HEK293T (cell line): ENCODE measurements around the gene PEX14.
A peak's percentile ranks its signal among the peaks of the same experiment; 100 is the strongest.

Experiments
- CTCF ChIA-PET: fragments of 350-600 bp; formaldehyde crosslinking; extraction: SDS; loops from one replicate; lab custom pipeline; 2021; ENCODE audit warnings: antibody characterized with exemption, inconsistent platforms; lab: Yijun Ruan, JAX
- POLR2A ChIA-PET: fragments of 350-600 bp; formaldehyde crosslinking; extraction: SDS; loops from one replicate; lab custom pipeline; 2020; ENCODE audit warnings: antibody characterized with exemption, inconsistent platforms; lab: Yijun Ruan, JAX
- DNase-seq: peaks from one replicate; pipeline ENCODE4 v3.0.0; 2012; ENCODE audit warnings: mixed read lengths; ENCODE audit errors: extremely low spot score
- ARNT ChIP-seq: fragments of 450-650 bp; IDR thresholded peaks from 2 replicates; pipeline ENCODE4 v1.6.1; 2017; ENCODE audit warnings: mild to moderate bottlenecking
- BHLHE40 ChIP-seq: fragments of 450-650 bp; IDR thresholded peaks from 2 replicates; pipeline ENCODE4 v1.6.1; 2016; ENCODE audit warnings: mild to moderate bottlenecking, moderate library complexity, borderline replicate concordance
- CTBP1 ChIP-seq: fragments of 450-650 bp; IDR thresholded peaks from 2 replicates; pipeline ENCODE4 v1.6.1; 2016; ENCODE audit warnings: borderline replicate concordance
- ELF4 ChIP-seq: fragments of 450-650 bp; IDR thresholded peaks from 2 replicates; pipeline ENCODE4 v1.6.1; 2017; ENCODE audit warnings: antibody characterized with exemption
- FOXA1 ChIP-seq: fragments of 450-650 bp; IDR thresholded peaks from 2 replicates; pipeline ENCODE4 v1.6.1; 2016; ENCODE audit warnings: mild to moderate bottlenecking
- FOXK2 ChIP-seq: fragments of 450-650 bp; IDR thresholded peaks from 2 replicates; pipeline ENCODE4 v1.6.1; 2016; ENCODE audit warnings: mild to moderate bottlenecking
- FOXM1 ChIP-seq: fragments of 450-650 bp; IDR thresholded peaks from 2 replicates; pipeline ENCODE4 v1.6.1; 2017; ENCODE audit warnings: mild to moderate bottlenecking, borderline replicate concordance
- HDGF ChIP-seq: fragments of 450-650 bp; IDR thresholded peaks from 2 replicates; pipeline ENCODE4 v1.6.1; 2017; ENCODE audit warnings: antibody characterized with exemption, borderline replicate concordance
- L3MBTL2 ChIP-seq: fragments of 450-650 bp; conservative IDR thresholded peaks from 2 replicates; pipeline ENCODE4 v1.6.1; 2016; ENCODE audit warnings: mild to moderate bottlenecking
- LEF1 ChIP-seq: fragments of 450-650 bp; IDR thresholded peaks from 2 replicates; pipeline ENCODE4 v1.6.1; 2017; ENCODE audit warnings: mild to moderate bottlenecking, borderline replicate concordance
- NFRKB ChIP-seq: fragments of 450-650 bp; IDR thresholded peaks from 2 replicates; pipeline ENCODE4 v1.6.1; 2016; ENCODE audit warnings: mild to moderate bottlenecking, moderate library complexity
- PKNOX1 ChIP-seq: fragments of 450-650 bp; IDR thresholded peaks from 2 replicates; pipeline ENCODE4 v1.6.1; 2016
- SP1 ChIP-seq: fragments of 450-650 bp; IDR thresholded peaks from 2 replicates; pipeline ENCODE4 v1.6.1; 2017
- SUZ12 ChIP-seq: fragments of 450-650 bp; IDR thresholded peaks from 2 replicates; pipeline ENCODE4 v1.6.1; 2016; ENCODE audit warnings: mild to moderate bottlenecking
- TARDBP ChIP-seq: fragments of 450-650 bp; IDR thresholded peaks from 2 replicates; pipeline ENCODE4 v1.6.1; 2016
- ZNF384 ChIP-seq: fragments of 450-650 bp; IDR thresholded peaks from 2 replicates; pipeline ENCODE4 v1.6.1; 2016

The PEX14 gene

GRCh38 chr1:10509809-10510509 lies 35.2 kb downstream of the PEX14 start:
- TF ChIP-seq HDGF (no peak), FOXK2 (no peak), NFRKB (no peak), SUZ12 (no peak), ZNF384 (no peak), L3MBTL2 (no peak), SP1 (no peak), LEF1 (no peak), PKNOX1 (no peak), TARDBP (no peak), FOXA1 (no peak), ELF4 (no peak), CTBP1 (no peak), BHLHE40 (no peak), FOXM1 (no peak), ARNT (no peak)
- no peak for DNase-seq
- POLR2A ChIA-PET, result no interaction called here
- CTCF ChIA-PET, result interaction anchor here (0.6 to 1.8 kb wide), 3 partner anchors 16 to 357 kb away, joined by 3 to 6 read pairs (median 4); no protein-coding TSS in a partner anchor

DNA sequence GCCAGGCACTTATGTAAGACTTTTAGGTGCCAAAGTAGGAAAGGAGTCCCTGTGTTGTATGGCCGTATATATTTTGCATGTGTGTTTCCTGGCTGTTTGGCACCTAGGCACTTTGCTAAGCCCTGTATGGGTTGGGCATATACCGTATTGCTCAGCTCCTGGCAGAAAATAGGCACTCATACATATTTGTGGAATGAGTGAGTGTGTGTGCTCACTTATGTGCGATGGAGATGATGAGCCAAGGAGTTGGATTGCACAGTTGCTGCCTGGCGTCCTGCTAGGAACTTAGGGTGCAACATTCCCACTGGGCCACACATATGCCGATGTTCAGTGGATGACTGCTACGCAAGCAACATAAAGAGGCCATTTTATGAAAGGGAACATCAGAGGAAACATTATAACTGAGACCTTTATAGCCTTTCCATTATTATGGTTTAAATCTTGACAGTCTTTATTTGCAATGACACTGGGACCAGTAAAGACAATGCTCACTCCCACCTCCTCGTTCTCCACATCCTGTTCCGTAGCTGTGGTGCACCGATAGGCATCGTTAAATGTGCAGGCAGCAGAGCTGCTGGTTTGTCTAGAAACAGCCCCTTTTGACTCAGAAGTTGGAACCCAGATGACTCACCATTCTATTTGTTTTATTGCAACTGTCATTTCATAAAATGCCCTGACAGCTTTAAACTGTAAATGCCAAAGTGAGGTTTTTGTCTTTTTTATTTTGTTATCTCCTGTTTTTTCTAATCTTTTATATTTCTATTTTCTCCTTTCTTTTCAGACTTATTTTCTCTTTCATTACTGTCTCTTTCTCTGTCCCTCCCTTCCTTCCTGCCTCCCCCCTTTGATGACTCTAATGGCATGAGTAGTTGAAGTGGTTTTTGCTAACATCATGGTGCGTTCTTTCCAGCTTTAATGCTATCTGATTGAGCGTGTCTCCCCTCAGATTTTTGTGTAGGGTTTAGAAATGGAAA lies 36.1 kb downstream of the PEX14 start:
- TF ChIP-seq FOXK2 (no peak), SUZ12 (no peak), PKNOX1 (peak; percentile 35; the same call in 1 of the 2 replicates), LEF1 (no peak)
- ChIA-PET POLR2A (no interaction called here), CTCF (interaction anchor here (0.5 to 1.8 kb wide), 4 partner anchors 12 to 422 kb away, joined by 3 to 6 read pairs (median 4); no protein-coding TSS in a partner anchor)
- DNase-seq, result no peak

GRCh38 chr1:10511494-10511885 lies 36.7 kb downstream of the PEX14 start:
- TF ChIP-seq NFRKB (no peak), SUZ12 (no peak), HDGF (no peak), CTBP1 (no peak)
- no peak for DNase-seq
- CTCF ChIA-PET, result interaction anchor here (0.7 to 1.2 kb wide), 2 partner anchors 11 to 13 kb away, joined by 3 read pairs; no protein-coding TSS in a partner anchor
- POLR2A ChIA-PET, result no interaction called here

DNA sequence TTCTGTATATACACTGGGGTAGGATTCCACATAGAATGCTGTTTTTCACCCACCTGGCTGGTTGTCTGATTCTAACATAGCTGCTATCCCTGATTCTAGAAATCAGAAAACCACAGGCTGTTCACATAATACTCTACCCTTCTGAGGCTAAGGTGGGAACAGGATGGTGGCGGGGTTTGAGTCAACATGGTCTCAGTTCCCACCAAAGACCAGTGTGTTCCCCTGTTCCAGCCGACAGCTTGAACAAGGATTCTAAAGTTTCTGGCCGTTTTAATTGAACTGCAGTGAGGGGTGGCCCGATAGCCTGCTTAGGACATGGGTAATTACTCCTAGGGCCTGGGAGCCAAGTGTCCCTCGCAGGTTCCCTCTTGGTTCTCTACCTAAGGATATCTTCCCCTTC lies 38.4 kb downstream of the PEX14 start:
- CTCF ChIA-PET, result interaction anchor here (0.7 kb wide), 1 partner anchor 116 kb away, joined by 4 read pairs; no protein-coding TSS in a partner anchor
- DNase-seq, result no peak
- TF ChIP-seq SUZ12, result no peak
- no peak for TF ChIP-seq SP1
- TF ChIP-seq FOXK2, result no peak
- TF ChIP-seq L3MBTL2, result no peak
- no peak for TF ChIP-seq FOXM1
- no peak for TF ChIP-seq ZNF384
- no peak for TF ChIP-seq LEF1
- TF ChIP-seq TARDBP, result no peak
- TF ChIP-seq ARNT, result no peak
- no peak for TF ChIP-seq BHLHE40
- no peak for TF ChIP-seq CTBP1
- no peak for TF ChIP-seq HDGF
- no peak for TF ChIP-seq ELF4
- POLR2A ChIA-PET, result no interaction called here

- no peak for TF ChIP-seq HDGF
- no peak for TF ChIP-seq BHLHE40
- no peak for TF ChIP-seq NFRKB
- TF ChIP-seq LEF1, result no peak
- TF ChIP-seq SUZ12, result no peak
- no peak for TF ChIP-seq CTBP1
- no peak for TF ChIP-seq PKNOX1
- no peak for TF ChIP-seq FOXK2
- TF ChIP-seq ELF4, result no peak
- no peak for TF ChIP-seq L3MBTL2
- ChIA-PET CTCF (no interaction called here), POLR2A (no interaction called here)
- DNase-seq, result no peak
Measured at GRCh38 chr1:10514490-10515235, 39.9 kb downstream of the PEX14 start.

- CTCF ChIA-PET, result no interaction called here
- no peak for TF ChIP-seq TARDBP
- no peak for TF ChIP-seq ELF4
- TF ChIP-seq SP1, result no peak
- no peak for TF ChIP-seq BHLHE40
- no peak for TF ChIP-seq LEF1
- no peak for TF ChIP-seq HDGF
- TF ChIP-seq FOXA1, result no peak
- TF ChIP-seq CTBP1, result no peak
- no peak for TF ChIP-seq ARNT
- TF ChIP-seq NFRKB, result no peak
- TF ChIP-seq ZNF384, result no peak
- no peak for TF ChIP-seq SUZ12
- no peak for TF ChIP-seq L3MBTL2
- DNase-seq, result no peak
- POLR2A ChIA-PET, result no interaction called here
Measured at GRCh38 chr1:10515301-10515975, 40.7 kb downstream of the PEX14 start.
